ENCODE data around the gene SOX2. TPM values are rescaled to one million over a fixed set of nuclear protein-coding genes. Genes with fewer than 3 reads are reported as not detected.

The SOX2 gene
- polyA plus RNA-seq, 2 donors = 23.6 to 31.6 TPM

DNA sequence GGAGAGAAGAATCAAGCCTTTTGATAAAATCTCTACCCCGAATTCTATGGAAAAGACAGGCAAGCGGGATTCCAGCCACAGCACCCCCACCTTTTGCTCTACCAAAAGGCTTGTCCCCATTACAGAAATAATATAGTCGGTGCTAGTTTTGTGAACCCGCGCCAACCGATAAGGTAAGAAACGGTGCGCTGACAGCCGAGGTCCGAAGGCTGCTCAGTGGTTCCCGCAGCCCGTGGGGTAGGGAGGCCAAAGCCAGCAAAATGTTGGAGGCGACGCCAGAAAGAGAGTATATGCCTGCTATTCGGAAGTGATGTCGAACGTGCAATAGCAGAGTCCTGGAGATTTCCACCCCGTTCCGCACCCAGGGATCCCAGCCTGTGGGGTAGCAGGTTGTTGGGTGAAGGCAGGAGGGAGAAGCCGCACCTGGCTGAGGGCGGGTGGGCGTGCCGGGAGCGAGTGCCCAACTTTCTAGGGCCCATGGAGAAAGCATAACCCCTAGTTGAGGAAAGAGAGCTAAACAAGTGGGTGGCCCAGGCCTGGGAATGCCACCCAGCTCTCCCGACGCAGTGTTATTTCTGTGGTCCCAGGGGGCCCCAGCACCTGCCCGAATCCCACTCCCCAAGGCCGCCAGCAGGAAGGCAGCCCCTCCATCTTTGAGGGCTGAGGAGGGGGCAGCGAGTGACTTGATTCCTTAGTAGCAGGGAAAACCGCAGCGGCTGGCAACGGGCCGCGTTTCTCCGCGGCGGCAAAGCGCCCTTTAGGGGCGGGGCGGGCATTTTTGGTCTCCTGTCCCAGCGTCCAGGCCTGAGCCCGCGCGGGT, 7.9 kb upstream of the SOX2 start:
- no peak overlapping the region for H3K27ac ChIP-seq (ENCODE audit: low read depth in 2 of 2, low read length in 1 of 2)
- H3K9me3 ChIP-seq (ENCODE audit: control insufficient read depth in 2 of 2, insufficient read depth in 1 of 2, low read depth in 1 of 2, low read length in 1 of 2) = no peaks in the 10 kb centered on the region
- H3K4me3 ChIP-seq (ENCODE audit: low read depth in 1 of 2, low read length in 2 of 2) = no peak overlapping the region
- H3K36me3 ChIP-seq (ENCODE audit: control insufficient read depth in 2 of 2, insufficient read depth in 2 of 2, low read length in 1 of 2) = no peaks in the 10 kb centered on the region
- H3K27me3 ChIP-seq (ENCODE audit: control insufficient read depth in 1 of 2, insufficient read depth in 2 of 2, low read length in 2 of 2) = peaks cover 2 to 10% of the 10 kb centered on the region in 2 donors
- H3K4me1 ChIP-seq (ENCODE audit: control insufficient read depth in 2 of 2, insufficient read depth in 2 of 2, low read length in 1 of 2) = peaks cover 0 to 2% of the 10 kb centered on the region in 2 donors
- WGBS, 2 donors = 41 to 46% methylated on average over 43 to 44 of the region's 44 CpGs

DNA sequence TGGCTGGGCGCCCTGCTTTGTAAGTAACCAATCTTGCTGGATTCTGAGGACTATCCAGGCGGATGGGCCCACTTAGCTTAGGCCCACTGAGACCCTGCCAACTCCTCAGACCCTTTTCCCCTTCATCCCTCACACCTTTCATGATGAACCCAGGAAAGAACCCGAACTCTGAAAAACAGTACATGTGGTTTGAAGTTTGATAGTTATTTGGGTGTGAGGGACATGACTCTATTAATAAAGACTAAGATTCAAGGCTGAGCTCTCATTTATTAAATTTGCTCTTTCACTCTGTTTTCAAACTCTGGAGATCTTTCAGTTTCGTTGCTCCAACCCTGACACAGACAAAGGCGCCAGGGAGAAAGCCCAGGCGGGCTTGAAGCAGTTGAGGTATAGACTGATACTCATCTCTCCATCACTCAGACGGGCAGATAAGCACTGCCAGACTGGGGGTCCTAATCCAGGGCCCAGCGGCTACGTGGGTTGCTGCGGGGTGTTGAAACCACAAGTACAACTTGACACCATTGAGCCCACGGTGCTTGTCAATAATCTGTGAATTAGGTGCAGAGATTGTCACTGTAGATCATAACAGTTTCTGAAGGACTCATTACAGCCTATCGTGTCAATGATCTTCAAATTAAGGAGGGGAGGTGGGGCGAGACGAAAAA, 7.2 kb upstream of the SOX2 start:
- H3K27me3 ChIP-seq (ENCODE audit: control insufficient read depth in 1 of 2, insufficient read depth in 2 of 2, low read length in 2 of 2) = peaks cover 0 to 10% of the 10 kb centered on the region in 2 donors
- H3K27ac ChIP-seq (ENCODE audit: low read depth in 2 of 2, low read length in 1 of 2) = no peak overlapping the region
- 35 to 46% methylated on average over 14 of the region's 14 CpGs for WGBS, 2 donors
- H3K36me3 ChIP-seq (ENCODE audit: control insufficient read depth in 2 of 2, insufficient read depth in 2 of 2, low read length in 1 of 2) = no peaks in the 10 kb centered on the region
- H3K4me3 ChIP-seq (ENCODE audit: low read depth in 1 of 2, low read length in 2 of 2) = no peak overlapping the region
- peaks cover 0 to 2% of the 10 kb centered on the region in 2 donors for H3K4me1 ChIP-seq (ENCODE audit: control insufficient read depth in 2 of 2, insufficient read depth in 2 of 2, low read length in 1 of 2)
- H3K9me3 ChIP-seq (ENCODE audit: control insufficient read depth in 2 of 2, insufficient read depth in 1 of 2, low read depth in 1 of 2, low read length in 1 of 2) = no peaks in the 10 kb centered on the region

DNA sequence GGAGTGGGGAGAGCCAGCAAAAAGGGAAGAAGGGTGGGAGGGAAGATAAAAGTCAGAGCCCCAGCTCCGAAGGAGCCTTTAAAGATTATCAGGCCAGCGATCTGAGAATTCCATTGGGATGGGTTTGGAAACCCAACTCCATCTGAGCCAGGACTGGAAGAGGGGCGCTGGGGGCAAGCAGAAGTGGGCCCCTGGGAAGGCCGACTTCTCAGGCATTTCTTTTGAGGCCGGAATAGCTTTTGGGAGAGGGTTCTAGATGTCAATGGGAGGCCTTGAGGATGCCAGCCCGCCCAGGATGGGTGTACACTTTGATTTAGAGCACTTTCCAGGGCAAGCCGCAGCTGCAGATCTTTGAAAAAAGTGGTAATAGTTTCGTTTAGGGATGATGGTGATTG, 6.6 kb upstream of the SOX2 start:
- no peaks in the 10 kb centered on the region for H3K36me3 ChIP-seq (ENCODE audit: control insufficient read depth in 2 of 2, insufficient read depth in 2 of 2, low read length in 1 of 2)
- H3K27me3 ChIP-seq (ENCODE audit: control insufficient read depth in 1 of 2, insufficient read depth in 2 of 2, low read length in 2 of 2) = peaks cover 0 to 10% of the 10 kb centered on the region in 2 donors
- H3K4me1 ChIP-seq (ENCODE audit: control insufficient read depth in 2 of 2, insufficient read depth in 2 of 2, low read length in 1 of 2) = peaks cover 0 to 2% of the 10 kb centered on the region in 2 donors
- 29 to 43% methylated on average over 8 of the region's 8 CpGs for WGBS, 2 donors
- no peak overlapping the region for H3K27ac ChIP-seq (ENCODE audit: low read depth in 2 of 2, low read length in 1 of 2)
- no peaks in the 10 kb centered on the region for H3K9me3 ChIP-seq (ENCODE audit: control insufficient read depth in 2 of 2, insufficient read depth in 1 of 2, low read depth in 1 of 2, low read length in 1 of 2)
- no peak overlapping the region for H3K4me3 ChIP-seq (ENCODE audit: low read depth in 1 of 2, low read length in 2 of 2)

DNA sequence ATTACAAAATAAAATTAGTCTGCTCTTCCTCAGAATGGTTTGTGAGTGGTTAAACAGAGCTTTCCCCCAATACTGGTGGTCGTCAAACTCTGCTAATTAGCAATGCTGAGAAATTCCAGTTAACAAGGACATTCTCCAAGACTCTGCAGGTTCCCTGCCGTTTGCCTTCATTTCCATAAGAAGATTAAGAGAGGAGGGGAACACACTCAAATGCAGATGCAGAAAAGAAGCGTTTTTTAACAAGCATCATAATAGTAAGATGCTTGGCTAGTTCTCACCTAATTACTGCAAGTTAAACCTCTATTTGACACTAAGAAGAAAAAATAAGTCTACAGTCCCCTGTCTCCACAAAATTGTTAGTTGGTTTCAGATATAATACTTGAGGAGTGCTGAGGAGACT, 3.7 kb upstream of the SOX2 start:
- no peak overlapping the region for H3K27ac ChIP-seq (ENCODE audit: low read depth in 2 of 2, low read length in 1 of 2)
- H3K36me3 ChIP-seq (ENCODE audit: control insufficient read depth in 2 of 2, insufficient read depth in 2 of 2, low read length in 1 of 2) = no peaks in the 10 kb centered on the region
- H3K27me3 ChIP-seq (ENCODE audit: control insufficient read depth in 1 of 2, insufficient read depth in 2 of 2, low read length in 2 of 2) = peaks cover 0 to 11% of the 10 kb centered on the region in 2 donors
- no peaks in the 10 kb centered on the region for H3K4me1 ChIP-seq (ENCODE audit: control insufficient read depth in 2 of 2, insufficient read depth in 2 of 2, low read length in 1 of 2)
- WGBS, 2 donors = 18 to 43% methylated on average over 3 of the region's 3 CpGs
- H3K9me3 ChIP-seq (ENCODE audit: control insufficient read depth in 2 of 2, insufficient read depth in 1 of 2, low read depth in 1 of 2, low read length in 1 of 2) = peaks cover 0 to 4% of the 10 kb centered on the region in 2 donors
- no peak overlapping the region for H3K4me3 ChIP-seq (ENCODE audit: low read depth in 1 of 2, low read length in 2 of 2)

GRCh38 chr3:181709537-181710279, 2.0 kb upstream of the SOX2 start:
- H3K36me3 ChIP-seq (ENCODE audit: control insufficient read depth in 2 of 2, insufficient read depth in 2 of 2, low read length in 1 of 2) = no peaks in the 10 kb centered on the region
- H3K4me1 ChIP-seq (ENCODE audit: control insufficient read depth in 2 of 2, insufficient read depth in 2 of 2, low read length in 1 of 2) = no peaks in the 10 kb centered on the region
- peaks cover 0 to 4% of the 10 kb centered on the region in 2 donors for H3K27me3 ChIP-seq (ENCODE audit: control insufficient read depth in 1 of 2, insufficient read depth in 2 of 2, low read length in 2 of 2)
- H3K4me3 ChIP-seq (ENCODE audit: low read depth in 1 of 2, low read length in 2 of 2) = peak overlapping the region in 1 of 2 donors; percentile 92
- H3K27ac ChIP-seq (ENCODE audit: low read depth in 2 of 2, low read length in 1 of 2) = no peak overlapping the region
- H3K9me3 ChIP-seq (ENCODE audit: control insufficient read depth in 2 of 2, insufficient read depth in 1 of 2, low read depth in 1 of 2, low read length in 1 of 2) = peaks cover 0 to 5% of the 10 kb centered on the region in 2 donors
- WGBS, 2 donors = 5 to 7% methylated on average over 16 of the region's 16 CpGs

- Histone ChIP-seq H3K4me1 (ENCODE audit: control insufficient read depth in 2 of 2, insufficient read depth in 2 of 2, low read length in 1 of 2) (no peaks in the 10 kb centered on the region), H3K36me3 (ENCODE audit: control insufficient read depth in 2 of 2, insufficient read depth in 2 of 2, low read length in 1 of 2) (no peaks in the 10 kb centered on the region), H3K27me3 (ENCODE audit: control insufficient read depth in 1 of 2, insufficient read depth in 2 of 2, low read length in 2 of 2) (peaks cover 0 to 4% of the 10 kb centered on the region in 2 donors), H3K4me3 (ENCODE audit: low read depth in 1 of 2, low read length in 2 of 2) (peak overlapping the region; percentile 16 to 92), H3K27ac (ENCODE audit: low read depth in 2 of 2, low read length in 1 of 2) (peak overlapping the region; percentile 93 to 97), H3K9me3 (ENCODE audit: control insufficient read depth in 2 of 2, insufficient read depth in 1 of 2, low read depth in 1 of 2, low read length in 1 of 2) (peaks cover 0 to 5% of the 10 kb centered on the region in 2 donors)
- WGBS, 2 donors = 17 to 34% methylated on average over 37 of the region's 37 CpGs
Observed at GRCh38 chr3:181710345-181711291, 1.1 kb upstream of the SOX2 start.

DNA sequence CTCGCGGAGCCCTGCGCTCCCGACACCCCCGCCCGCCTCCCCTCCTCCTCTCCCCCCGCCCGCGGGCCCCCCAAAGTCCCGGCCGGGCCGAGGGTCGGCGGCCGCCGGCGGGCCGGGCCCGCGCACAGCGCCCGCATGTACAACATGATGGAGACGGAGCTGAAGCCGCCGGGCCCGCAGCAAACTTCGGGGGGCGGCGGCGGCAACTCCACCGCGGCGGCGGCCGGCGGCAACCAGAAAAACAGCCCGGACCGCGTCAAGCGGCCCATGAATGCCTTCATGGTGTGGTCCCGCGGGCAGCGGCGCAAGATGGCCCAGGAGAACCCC, 464 bp downstream of the SOX2 start:
- H3K4me1 ChIP-seq (ENCODE audit: control insufficient read depth in 2 of 2, insufficient read depth in 2 of 2, low read length in 1 of 2) = no peaks in the 10 kb centered on the region
- H3K9me3 ChIP-seq (ENCODE audit: control insufficient read depth in 2 of 2, insufficient read depth in 1 of 2, low read depth in 1 of 2, low read length in 1 of 2) = peaks cover 0 to 5% of the 10 kb centered on the region in 2 donors
- no peaks in the 10 kb centered on the region for H3K36me3 ChIP-seq (ENCODE audit: control insufficient read depth in 2 of 2, insufficient read depth in 2 of 2, low read length in 1 of 2)
- WGBS, 2 donors = 1 to 6% methylated on average over 34 to 44 of the region's 44 CpGs
- peak overlapping the region; percentile 87 to 97 for H3K27ac ChIP-seq (ENCODE audit: low read depth in 2 of 2, low read length in 1 of 2)
- H3K27me3 ChIP-seq (ENCODE audit: control insufficient read depth in 1 of 2, insufficient read depth in 2 of 2, low read length in 2 of 2) = peaks cover 0 to 4% of the 10 kb centered on the region in 2 donors
- peak overlapping the region; percentile 81 to 92 for H3K4me3 ChIP-seq (ENCODE audit: low read depth in 1 of 2, low read length in 2 of 2)

GRCh38 chr3:181712553-181713279, 991 bp downstream of the SOX2 start:
- Histone ChIP-seq H3K4me3 (ENCODE audit: low read depth in 1 of 2, low read length in 2 of 2) (peak overlapping the region; percentile 81 to 92), H3K27ac (ENCODE audit: low read depth in 2 of 2, low read length in 1 of 2) (peak overlapping the region; percentile 87 to 97), H3K36me3 (ENCODE audit: control insufficient read depth in 2 of 2, insufficient read depth in 2 of 2, low read length in 1 of 2) (no peaks in the 10 kb centered on the region), H3K4me1 (ENCODE audit: control insufficient read depth in 2 of 2, insufficient read depth in 2 of 2, low read length in 1 of 2) (no peaks in the 10 kb centered on the region), H3K27me3 (ENCODE audit: control insufficient read depth in 1 of 2, insufficient read depth in 2 of 2, low read length in 2 of 2) (peaks cover 0 to 4% of the 10 kb centered on the region in 2 donors), H3K9me3 (ENCODE audit: control insufficient read depth in 2 of 2, insufficient read depth in 1 of 2, low read depth in 1 of 2, low read length in 1 of 2) (peaks cover 0 to 5% of the 10 kb centered on the region in 2 donors)
- 3 to 4% methylated on average over 62 to 65 of the region's 65 CpGs for WGBS, 2 donors

All from esophagus (tissue), 2 donors.